Measurements from ENCODE around the gene AIMP1. TPM values are rescaled to one million over a fixed set of nuclear protein-coding genes. Genes with fewer than 3 reads are reported as not detected.

AIMP1 gene
- total and polyA plus RNA-seq, 2 of the 13 experiments (the other 11 are each of a cell fraction or from before 2014, with no cell fraction given) = 28.6 to 82.9 TPM

- TF ChIP-seq AFF4 (CRISPR knock-in tag; IDR thresholded peaks at IDR 0.05) = peak; percentile 72; the same call in 1 of the 2 replicates
- no peak for TF ChIP-seq ZNF619 (CRISPR knock-in tag; IDR thresholded peaks at IDR 0.05)
- TF ChIP-seq HOMEZ (CRISPR knock-in tag; IDR thresholded peaks at IDR 0.05; ENCODE audit: low read depth) = peak; percentile 100
- peak; percentile 92 for TF ChIP-seq ARID3A (IDR thresholded peaks at IDR 0.05; ENCODE audit: low read depth, low read length)
- TF ChIP-seq RFX5 (IDR thresholded peaks at IDR 0.05; ENCODE audit: low read depth, low read length) = no peak
- peak; percentile 81 for TF ChIP-seq TARDBP (CRISPR knock-in tag; IDR thresholded peaks at IDR 0.05)
- no peak for TF ChIP-seq FOXM1 (CRISPR knock-in tag; IDR thresholded peaks at IDR 0.05)
- no peak for TF ChIP-seq E2F5 (CRISPR knock-in tag; conservative IDR thresholded peaks at IDR 0.05)
- peak; percentile 92 for TF ChIP-seq ATF2 (CRISPR knock-in tag; IDR thresholded peaks at IDR 0.05)
- peak; percentile 94 for TF ChIP-seq TEAD3 (CRISPR knock-in tag; optimal IDR thresholded peaks at IDR 0.05; ENCODE audit: borderline replicate concordance)
- no peak for TF ChIP-seq TCF7L2 (IDR thresholded peaks at IDR 0.05; ENCODE audit: low read depth, low read length)
- TF ChIP-seq ZMYM2 (CRISPR knock-in tag; IDR thresholded peaks at IDR 0.05) = peak; percentile 78; the same call in 1 of the 2 replicates
- peak; percentile 90 for TF ChIP-seq FOXK2 (IDR thresholded peaks at IDR 0.05)
- no peak for TF ChIP-seq ZFP36L2 (CRISPR knock-in tag; IDR thresholded peaks at IDR 0.05)
- TF ChIP-seq ZBTB7B (CRISPR knock-in tag; IDR thresholded peaks at IDR 0.05) = 0 out of 2 replicates have a peak, but pooled peaks have one; percentile 28
- peak; percentile 69; the same call in 1 of the 2 replicates for TF ChIP-seq MAZ (IDR thresholded peaks at IDR 0.05; ENCODE audit: borderline replicate concordance, low read depth, low read length)
- no peak; the same call in 1 of the 2 replicates for TF ChIP-seq MAZ (CRISPR knock-in tag; IDR thresholded peaks at IDR 0.05; ENCODE audit: low read depth)
- TF ChIP-seq CCAR2 (optimal IDR thresholded peaks at IDR 0.05; ENCODE audit: low read depth, low read length) = no peak
Observed at GRCh38 chr4:106287353-106287969, 28.9 kb upstream of the AIMP1 start (continued).

Measured in HepG2 (cell line).